ENCODE measurements around the gene TRPM3.

DNA sequence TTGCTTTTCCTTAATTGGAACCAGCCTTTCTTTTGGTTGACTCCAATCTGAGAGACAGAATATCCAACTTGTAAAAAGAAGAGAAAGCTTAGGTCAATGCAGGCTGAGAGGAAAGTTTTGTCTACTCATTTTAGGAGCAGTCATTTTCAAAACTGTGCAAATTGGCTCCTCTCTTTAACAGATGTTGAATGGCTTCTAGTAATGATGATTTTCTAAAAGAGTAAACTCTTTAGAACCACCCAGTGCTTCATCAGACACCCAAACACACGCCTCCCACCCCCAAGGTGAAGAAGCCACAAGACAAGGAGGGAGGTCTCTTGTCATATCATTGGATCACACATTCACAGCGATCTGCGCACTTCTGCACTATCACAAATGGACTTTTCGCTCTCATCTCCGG, 590.7 kb downstream of the TRPM3 start:
- TF ChIP-seq, protein P1, sequence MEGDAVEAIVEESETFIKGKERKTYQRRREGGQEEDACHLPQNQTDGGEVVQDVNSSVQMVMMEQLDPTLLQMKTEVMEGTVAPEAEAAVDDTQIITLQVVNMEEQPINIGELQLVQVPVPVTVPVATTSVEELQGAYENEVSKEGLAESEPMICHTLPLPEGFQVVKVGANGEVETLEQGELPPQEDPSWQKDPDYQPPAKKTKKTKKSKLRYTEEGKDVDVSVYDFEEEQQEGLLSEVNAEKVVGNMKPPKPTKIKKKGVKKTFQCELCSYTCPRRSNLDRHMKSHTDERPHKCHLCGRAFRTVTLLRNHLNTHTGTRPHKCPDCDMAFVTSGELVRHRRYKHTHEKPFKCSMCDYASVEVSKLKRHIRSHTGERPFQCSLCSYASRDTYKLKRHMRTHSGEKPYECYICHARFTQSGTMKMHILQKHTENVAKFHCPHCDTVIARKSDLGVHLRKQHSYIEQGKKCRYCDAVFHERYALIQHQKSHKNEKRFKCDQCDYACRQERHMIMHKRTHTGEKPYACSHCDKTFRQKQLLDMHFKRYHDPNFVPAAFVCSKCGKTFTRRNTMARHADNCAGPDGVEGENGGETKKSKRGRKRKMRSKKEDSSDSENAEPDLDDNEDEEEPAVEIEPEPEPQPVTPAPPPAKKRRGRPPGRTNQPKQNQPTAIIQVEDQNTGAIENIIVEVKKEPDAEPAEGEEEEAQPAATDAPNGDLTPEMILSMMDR (IDR thresholded peaks at IDR 0.05) = no peak
- no peak for TF ChIP-seq POLR2A (IDR thresholded peaks at IDR 0.05)

Measured in esophagus squamous epithelium (tissue), 4 donors.